Renal cortex interstitium (tissue), 11 donors: ENCODE measurements around the gene CDC42EP2. TPM values are rescaled to one million over a fixed set of nuclear protein-coding genes. Genes with fewer than 3 reads are reported as not detected.
A peak's percentile ranks its signal among the peaks of the same experiment; 100 is the strongest.
"Not testable (repeated sequence)": the region's sequence is repeated elsewhere in the genome, so short reads cannot be mapped to it uniquely, and the experiment has no call there.

Experiments
- DNase-seq, 11 donors: peaks; one replicate each; pipeline ENCODE4 v3.0.0-alpha.2; 2013; ENCODE audit warnings: low read depth in 9 of 11, low spot score in 4 of 11; ENCODE audit errors: extremely low read depth in 1 of 11
- polyA plus RNA-seq, 3 donors: library from polyadenylated mRNA; unstranded; fragments of 120-200 nt; gene quantifications; one replicate each; pipeline ENCODE4 v1.2.1, GENCODE V29; 2013; ENCODE audit not compliant: insufficient read length in 3 of 3

CDC42EP2 gene
- polyA plus RNA-seq, 3 donors, result 8.8 to 12.7 (median 11.3) TPM

DNA sequence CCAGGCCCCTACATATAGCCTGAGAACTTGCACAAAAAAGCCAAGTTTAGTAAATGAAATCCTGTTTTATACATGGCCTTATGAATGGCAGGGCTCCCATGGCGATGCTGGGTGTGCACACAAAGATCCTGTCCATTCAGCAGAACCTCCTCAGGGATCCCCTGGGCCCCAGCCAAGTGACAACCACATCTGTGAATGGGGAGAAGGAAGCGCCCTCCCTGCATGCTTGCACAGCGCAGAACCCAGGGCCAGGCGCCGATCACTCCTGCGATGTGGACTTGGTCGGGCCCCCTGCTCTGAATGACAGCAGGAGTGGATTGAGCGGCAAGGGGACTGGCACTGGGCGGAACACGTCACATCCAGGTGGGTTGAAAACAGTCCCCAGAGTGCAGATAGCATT, 4.5 kb upstream of the CDC42EP2 start:
- no peak for DNase-seq

DNA sequence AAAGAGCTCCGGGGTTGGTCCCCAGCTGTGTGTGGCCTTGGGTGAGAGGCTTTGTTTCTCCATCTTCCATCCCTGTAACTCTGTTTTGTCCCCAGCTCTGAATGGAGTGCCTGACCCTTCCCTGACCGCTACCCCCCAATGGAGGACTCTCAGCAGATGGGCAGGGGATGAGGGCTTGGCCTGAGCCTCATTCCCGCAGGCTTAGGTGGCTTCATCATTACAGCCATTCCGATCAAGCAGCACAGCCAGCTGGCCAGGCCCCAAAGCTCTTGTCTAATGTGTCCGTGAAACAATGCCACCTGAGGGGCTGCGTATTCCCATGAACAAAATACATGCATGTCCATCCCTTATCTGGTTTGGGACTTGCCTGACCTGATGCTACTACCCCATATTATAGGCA, 3.9 kb upstream of the CDC42EP2 start:
- DNase-seq, result no peak

DNA sequence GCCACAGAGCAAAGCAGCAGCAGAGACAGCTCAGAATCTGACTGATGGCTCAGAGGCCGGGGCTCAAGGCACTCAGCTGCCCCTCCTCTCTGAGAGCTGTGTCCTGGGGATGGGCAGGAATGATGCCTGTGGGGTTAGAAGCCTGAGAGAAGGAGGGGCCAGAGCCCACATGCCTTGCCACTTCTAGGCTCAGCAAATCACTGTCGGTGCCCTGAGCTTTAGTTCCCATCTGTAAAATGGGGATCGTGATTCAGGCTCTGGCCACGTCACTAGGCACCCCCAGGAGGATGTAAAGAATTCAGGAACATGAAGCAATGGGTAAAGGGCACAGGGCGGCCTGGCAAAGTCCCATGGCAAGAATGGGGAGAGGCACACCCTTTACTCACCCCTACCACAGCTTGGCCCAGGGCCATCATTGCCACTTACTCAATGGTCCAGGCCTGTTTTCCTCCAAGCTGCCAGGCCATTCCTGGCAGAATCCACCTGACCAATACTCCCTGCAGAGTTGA, 3.4 kb upstream of the CDC42EP2 start:
- DNase-seq, result no peak

DNA sequence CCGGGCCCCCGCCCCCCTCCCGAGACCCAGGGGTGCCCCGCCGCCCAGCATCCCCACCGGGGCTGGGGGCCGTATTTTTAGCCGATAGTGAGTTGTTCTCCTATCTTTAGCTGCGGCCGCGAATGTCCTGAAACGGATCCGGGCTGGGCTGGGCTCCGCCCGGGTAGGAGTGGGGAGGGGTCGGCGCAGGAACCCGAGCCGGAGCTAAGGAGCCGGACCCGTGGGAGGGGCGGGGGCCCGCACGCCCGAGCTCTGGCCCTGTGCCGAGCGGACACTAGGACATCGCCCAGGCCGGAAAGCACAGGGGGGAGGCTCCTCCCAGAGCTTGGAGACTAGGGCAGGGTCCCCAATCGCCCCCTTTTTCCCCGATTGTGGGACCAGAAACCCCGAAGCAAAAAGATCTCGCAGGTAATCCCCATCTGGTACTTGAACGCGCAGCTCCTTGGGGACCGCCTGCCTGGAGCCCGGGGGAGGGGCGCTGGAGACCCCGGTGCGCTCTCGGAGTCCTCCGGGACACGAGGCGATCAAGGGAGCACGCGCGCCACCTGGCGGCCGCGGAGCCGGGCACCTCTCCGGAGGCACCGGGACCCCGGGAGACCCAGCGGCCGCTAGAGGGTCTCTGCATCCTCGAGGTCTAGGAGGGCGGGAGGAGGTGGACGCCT, 669 bp downstream of the CDC42EP2 start:
- peak in 6 of 11 donors; percentile 78 to 90 (median 85) for DNase-seq

DNA sequence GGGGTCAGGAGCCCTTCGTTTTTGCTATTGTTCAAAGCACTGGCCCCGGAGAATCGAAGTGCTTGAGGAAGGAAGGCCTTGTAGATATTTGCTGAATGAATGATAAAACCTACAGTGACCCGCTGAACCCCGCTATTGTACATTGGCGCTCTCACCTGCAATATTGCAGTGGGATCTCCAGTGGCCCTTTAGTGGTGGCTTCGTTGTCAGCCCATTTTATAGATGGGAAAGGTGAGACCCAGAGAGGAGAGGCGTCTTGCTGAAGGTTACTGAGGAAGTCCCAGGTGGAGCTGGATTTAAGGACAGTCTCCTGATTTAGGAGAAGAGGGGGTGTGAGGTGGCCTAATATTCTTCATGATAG, 1.2 kb downstream of the CDC42EP2 start:
- no peak for DNase-seq

DNA sequence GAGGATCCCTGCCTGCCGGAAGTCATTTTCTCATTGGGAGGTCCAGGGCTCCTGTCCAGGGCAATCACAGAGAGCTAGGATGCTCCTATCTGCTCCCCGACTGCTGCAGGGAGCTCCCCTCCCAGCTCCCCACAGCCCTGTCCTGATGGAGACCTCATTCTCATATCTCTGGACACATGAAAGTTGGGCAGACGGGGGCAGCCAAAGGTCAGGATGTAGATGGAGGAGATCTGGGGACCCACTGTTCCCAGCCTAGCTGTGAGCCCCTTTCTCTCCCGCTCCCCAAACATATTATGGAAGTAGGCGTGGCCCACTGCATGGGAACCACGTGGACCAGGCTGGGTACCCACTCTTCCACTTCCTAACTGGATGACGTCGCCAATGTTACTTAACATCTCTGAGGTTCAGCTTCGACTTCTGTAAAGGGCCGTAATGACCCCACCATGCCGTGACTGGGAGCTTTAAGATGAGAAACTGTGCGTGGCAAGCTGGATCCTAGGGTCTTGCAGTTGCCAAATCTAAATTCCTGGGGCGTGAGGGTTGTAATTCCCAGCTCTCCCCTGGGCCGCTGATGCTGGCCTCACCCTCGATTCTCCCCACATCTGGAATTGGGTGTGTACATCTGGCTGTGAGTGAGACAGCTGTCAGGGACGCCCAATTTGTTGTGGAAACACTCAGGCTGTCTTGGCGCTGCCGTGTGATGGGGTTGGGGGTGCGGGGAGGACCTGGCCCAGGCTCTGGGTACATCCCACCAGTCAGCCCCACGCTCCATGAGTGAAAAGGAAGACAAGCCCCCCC, 1.8 kb downstream of the CDC42EP2 start:
- DNase-seq, result no peak

DNA sequence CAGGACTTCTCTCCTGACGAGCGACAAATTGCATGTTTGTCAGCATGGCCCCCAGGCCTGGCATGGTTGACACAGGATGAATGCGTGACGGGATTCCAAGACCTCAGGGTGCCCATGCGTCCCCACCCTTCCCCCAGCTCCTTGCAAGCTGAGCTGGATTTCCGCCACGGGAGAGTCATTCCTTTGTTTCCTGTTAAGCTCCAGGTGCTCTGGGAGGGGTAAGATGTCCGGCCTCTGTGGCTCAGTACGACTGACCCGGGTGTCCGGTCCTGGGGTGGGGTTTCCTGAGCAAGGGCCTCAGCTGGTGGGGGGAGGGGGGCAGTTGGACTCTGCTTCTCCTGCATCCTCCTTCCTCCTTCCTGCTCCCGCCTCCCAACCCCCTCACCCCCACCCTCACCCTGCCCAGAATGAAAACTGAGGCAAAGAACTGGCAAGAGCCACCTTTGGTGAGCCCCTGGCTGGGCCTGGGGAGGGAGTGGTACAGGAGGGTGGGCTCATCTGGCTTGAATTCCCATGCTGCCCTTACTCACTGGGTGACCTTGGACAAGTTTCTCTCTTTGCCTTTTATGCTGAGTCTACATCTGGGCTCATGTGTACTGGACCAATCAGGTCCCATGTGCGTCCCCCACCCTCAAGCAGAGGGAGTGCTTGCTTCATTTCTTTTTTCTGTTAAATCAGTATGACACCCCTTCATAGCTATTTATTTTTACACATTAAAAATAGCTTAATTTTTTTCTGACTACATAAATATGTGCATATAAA, 2.5 kb downstream of the CDC42EP2 start:
- DNase-seq, result peak in 2 of 11 donors; percentile 59 to 70

DNA sequence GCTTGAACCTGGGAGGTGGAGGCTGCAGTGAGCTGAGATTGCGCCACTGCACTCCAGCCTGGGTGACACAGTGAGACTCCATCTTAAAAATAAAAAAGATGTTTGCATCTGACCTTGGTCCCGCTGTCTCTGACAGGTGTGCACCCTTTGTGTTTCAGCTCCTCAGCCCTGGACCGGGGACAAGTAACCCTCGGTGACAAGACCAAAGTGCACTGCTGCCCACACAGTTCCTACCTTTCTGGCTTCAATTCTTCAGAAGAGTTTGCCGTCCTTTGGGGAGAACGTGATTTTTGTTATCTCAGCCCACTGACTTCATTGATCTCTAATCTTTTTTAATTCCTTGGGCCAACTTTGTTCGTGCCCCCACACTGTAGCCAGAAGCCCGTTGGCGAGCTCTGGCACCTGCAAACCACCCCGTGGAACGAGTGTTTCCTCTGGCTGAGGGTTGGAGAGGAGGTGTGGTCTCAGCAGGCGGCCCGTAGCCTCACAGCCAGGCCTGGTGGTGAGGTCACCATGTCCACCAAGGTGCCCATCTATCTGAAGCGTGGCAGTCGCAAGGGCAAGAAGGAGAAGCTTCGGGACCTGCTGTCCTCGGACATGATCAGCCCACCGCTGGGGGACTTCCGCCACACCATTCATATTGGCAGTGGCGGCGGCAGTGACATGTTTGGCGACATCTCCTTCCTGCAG, 5.9 kb downstream of the CDC42EP2 start:
- no peak for DNase-seq

DNA sequence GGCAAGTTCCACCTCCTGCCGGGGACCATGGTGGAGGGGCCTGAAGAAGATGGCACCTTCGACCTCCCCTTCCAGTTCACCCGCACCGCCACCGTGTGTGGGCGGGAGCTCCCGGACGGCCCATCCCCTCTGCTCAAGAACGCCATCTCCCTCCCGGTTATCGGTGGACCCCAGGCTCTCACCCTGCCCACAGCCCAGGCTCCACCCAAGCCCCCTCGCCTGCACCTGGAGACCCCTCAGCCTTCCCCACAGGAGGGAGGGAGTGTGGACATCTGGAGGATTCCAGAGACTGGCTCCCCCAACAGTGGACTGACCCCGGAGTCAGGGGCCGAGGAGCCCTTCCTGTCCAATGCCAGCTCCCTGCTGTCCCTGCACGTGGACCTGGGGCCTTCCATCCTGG, 6.4 kb downstream of the CDC42EP2 start:
- DNase-seq, result no peak

DNA sequence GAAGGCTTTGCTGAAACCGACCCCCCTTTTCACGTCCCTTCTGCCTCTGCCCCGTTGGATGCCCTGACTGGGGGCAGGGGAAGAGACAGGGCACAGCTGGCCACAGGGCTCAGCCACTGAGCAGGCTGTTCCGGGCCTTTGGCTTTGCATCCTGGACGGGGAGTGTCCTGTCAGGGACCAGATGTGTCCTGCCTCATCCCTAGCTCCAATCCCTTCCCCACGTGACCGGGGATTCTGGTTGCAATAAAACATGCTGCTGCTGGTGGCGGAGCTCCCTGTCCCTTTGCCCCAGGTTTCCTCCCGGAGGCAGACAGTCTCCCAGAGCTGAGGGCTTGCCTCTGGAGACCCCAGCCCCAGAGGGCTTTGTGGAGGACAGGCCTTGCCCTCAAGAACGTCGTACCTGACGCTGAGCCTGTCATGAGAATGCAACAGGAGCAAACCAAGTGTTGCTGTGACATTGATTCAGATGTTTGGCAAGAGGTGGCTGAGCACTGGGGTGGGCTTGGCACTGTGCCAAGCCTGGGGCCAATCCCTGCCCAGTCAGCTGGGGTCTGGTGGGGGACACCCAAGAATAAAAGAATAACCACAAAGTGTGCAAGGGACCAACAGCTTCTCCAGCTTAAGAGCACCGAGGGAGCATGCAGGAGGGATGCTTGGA, 7.3 kb downstream of the CDC42EP2 start:
- DNase-seq, result peak in 2 of 11 donors; percentile 35 to 65

DNA sequence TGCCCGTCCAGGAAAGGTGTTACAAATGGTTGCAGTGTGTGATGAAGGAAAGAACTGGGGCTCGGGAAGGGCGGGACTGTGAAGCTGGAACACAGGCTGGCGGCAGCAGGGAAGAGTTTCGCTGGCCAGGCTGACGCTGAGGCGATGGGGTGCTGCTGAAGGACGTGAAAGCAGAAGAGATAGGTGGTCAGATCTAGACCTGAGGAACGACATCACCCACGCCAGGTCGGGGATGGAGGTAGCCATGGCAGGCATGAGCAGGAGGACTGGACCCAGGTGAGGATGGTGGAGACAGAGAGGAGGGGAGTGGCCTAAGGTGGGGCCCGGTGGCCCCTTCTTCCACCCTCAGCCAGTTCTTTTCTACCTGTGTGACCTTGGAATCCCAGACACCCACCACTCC, 9.1 kb downstream of the CDC42EP2 start:
- DNase-seq, result no peak

DNA sequence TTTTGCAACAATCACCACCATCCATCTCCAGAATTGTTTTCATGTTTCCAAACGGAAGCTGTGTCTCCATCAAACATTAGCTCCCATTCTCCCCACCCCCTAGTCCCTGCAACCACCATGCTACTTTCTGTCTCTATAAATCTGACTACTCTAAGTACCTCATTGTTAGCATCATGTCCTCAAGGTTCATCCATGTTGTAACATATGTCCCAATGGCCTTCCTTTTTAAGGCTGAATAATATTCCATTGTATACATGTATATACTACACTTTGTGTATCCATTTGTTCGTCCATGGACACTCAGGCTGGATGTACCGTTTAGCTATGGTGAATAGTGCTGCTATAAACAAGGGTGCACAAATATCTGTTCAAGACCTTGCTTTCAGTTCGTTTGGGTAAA, 10.8 kb downstream of the CDC42EP2 start:
- no peak for DNase-seq

DNA sequence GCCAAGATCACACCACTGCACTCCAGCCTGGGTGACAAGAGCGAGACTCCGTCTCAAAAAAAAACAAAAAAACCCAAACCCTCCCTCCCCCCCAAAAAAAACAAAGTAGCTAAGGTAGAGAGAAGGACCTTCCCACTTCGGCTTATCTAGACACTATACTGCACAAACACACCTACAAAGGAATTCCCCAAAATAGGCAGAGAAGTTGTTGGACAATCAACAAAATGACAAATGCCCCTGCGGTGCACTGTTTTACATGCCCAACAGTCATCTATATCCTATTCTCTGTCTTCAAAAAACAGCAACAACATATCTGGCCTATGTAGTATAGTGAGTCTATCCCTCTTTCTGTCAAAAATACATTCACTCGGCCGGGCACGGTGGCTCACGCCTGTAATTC, 12.4 kb downstream of the CDC42EP2 start:
- DNase-seq, result no peak

DNA sequence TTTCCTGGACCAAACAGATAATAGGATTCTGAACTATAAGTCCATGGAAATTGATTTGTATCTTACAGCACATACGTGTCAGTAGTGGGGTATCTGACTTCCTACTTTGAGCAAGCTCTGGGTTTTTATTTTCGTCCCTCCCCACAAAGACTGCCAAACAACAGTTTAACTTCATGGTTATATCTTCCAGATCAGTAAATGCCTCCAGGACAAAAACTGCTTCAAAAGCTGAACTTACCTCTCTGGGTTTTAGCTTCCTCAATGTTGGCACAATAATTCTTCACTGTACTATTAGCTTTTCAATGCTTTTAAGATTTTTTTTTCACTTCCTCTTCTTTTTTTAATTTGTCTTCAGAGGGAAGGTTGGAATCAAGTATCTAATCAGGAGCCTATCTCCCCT, 14.8 kb downstream of the CDC42EP2 start:
- no peak for DNase-seq

DNA sequence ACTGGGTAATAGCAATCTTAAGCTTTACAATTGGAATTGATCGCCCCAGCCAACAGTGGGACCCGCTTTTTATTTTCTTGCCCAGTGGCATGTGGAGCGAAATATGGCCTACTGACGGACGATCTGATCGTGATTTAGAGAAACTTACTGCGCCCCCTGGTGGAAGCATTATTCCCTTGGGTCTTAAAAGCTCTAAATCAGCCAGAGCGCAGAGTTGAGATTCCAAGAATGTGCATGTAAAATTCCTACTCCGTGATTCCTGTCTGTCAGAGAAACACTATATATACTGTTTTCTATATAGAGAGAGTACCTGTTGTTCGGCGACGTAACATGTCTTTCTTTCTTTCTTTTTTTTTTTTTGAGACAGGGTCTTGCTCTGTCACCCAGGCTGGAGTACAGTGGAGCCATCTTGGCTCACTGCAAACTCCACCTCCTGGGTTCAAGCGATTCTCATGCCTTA, 15.3 kb downstream of the CDC42EP2 start:
- peak in 10 of 11 donors; percentile 77 to 93 (median 89) for DNase-seq

DNA sequence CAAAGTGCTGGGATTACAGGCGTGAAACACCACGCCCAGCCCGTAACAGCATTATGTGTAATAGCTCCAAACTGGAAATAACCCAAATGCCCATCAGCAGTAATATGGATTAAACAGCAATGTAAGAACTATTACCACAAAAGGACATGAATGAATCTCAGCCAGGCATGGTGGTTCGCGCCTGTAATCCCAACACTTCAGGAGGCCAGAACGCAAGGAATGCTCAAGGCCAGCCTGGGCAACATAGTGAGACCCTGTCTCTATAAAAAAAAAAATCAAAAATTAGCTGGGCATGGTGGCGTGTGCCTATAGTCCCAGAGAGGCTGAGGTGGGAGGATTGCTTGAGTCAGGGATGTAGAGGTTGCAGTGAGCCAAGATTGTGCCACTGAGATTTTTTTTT, 15.9 kb downstream of the CDC42EP2 start:
- DNase-seq, result no peak

DNA sequence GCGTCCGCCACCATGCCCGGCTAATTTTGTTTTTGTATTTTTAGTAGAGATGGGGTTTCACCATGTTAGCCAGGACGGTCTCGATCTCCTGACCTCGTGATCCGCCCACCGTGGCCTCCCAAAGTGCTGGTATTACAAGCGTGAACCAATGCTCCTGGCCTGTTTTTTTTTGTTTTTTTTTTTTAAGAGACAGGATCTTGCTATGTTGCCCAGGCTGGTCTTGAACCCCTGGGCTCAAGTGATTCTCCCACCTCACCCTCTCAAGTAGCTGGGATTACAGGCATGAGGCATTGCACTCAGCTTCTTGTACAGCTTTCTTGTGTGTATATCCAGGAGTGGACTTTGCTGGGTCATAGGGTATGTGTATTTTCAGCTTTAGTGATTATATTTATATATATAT, 17.9 kb downstream of the CDC42EP2 start:
- DNase-seq, result not testable (repeated sequence)

DNA sequence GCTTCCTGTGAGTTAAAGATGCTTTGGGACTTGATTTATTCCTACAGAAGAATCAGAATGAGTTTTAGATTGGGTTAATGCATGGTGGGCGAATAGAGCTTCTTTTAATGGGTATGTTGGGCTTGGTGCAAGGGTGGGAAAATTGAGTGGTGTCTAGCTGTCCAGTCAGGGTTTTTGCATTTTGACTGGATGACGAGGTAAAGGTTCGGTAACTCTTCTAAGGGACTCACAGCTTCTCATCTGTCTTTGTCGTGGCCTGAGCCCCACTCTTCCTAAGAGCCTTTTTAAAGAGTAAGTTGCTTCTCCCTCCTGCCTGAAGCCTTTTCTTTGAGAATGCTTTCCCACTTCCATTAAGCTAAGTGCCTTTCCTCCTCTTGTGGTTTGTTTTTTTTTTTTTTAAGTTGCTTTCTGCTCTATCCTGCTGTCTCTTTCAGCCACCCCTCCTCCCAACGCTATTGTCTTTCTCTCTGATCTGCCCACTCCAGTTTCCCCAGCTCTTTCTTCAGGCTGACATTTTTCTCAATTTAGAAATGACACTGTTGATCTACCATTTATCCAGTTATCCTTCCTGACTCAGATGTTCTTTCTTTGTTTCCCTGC, 20.1 kb downstream of the CDC42EP2 start:
- DNase-seq, result no peak
